GM19099 (cell line): ENCODE data around the gene ERC2.

Experiments used
- POLR2A ChIP-seq: IDR thresholded peaks from 3 replicates; pipeline ENCODE4 v1.6.1; 2011; ENCODE audit warnings: low read depth; ENCODE audit not compliant: insufficient read length; ENCODE audit errors: extremely low read depth

ERC2 gene

DNA sequence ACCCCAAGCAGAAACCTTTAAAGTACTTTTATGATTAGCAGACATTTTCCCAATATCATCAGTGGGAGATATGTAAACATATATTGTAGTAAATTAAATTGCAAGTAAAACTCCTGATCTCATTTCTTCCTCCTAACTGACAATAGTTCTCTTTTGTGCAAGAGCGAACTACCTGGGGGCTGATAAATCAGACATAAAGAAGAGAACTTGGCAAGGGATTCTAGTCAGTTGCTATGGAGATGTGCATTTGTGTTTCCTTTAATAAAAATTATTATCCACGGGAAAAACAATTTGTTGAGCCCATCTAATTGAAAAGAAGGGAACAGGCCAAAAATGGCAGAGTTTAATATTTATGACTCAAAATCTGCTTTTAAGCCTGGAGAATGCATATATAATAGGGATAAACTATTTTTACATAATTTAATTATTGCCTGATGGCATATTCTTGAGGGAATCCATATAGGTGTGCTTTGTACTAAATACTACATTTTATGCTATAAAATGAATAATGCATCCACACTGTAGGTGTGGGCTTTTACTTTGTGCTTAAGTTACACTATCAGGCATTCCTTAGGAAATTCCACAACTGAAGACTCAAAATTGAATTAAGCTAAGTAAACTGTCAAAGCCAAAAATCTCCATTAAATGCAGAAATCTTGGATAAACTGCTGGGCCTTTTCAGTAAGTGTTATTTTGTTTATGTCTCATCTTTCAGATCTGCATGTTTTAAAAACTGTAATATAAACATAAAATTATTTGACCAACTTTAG is 258.1 kb downstream of the ERC2 start:
- TF ChIP-seq POLR2A: no peak

DNA sequence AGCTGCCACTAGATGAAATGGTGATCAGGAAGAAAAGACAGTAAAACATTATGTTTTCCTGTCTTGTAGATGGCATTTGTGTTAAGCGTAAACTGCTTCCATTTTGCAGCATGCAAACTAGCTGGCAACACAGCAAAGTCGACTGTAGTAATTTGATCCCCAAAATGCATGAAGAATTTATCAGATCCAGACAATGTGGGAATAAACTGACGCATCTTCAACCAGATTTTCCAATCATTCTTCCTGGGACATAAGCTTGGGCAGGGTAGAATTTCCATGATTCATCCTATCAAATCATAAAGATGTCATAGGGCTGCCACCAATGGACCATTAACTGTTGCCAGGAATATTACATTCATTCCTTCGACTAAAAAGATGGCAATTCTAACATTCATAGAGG is 260.3 kb downstream of the ERC2 start:
- TF ChIP-seq POLR2A: no peak

DNA sequence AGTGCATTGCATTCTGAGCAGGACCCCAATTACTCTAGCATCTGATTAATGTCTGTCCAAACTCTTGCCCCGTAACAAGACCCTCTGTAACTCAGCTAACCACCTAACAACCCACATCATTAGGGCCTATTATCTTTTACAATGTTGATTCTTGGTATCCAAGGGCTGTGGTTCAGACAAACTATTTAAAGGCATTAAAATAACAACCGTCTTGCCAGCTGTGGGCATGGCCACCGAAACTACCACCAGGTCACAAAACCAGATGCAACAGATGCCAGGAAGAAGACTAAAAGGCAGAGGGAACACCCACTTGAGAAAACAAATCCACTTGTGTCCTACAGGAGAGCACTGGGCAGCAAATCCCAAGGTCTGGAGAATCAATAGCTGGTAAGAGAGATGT is 262.9 kb downstream of the ERC2 start:
- no peak for TF ChIP-seq POLR2A

DNA sequence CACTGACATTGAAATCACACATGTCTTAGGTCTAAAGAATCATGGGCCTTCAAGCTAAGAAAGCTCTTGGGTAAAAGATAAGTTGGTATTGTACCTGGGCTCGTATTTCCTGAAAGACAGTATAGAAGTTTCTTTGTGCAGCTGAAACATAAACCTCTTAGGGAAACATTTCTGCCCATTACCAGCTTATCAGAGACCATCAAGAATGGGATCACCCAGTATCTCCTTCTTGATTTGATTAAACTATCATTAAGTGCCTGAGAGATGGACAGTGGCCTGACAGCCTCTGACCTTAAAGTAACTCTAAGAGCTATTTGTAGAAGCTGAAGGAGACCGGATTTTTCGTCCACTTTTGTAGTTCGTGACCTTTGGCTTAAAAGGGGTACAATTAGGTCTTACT is 265.3 kb downstream of the ERC2 start:
- no peak for TF ChIP-seq POLR2A

DNA sequence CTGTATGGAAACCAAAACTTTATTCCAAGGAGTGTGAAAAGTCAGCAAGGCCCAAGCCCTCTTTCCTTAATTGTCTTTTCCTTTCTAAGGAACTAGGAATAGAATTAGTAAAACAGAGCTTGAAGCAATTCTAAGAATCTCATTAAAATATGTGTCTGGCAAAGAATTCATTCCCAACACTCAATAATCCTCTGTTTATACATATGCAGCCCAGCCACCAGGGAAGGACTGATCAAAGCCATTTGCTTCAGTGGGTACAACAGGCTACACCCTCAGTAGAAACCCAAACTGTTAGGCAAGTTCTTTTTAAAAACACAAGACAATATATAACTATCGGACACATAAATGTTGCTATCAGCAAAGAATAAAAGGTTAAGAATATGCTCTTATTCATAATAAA is 266.9 kb downstream of the ERC2 start:
- TF ChIP-seq POLR2A: no peak

DNA sequence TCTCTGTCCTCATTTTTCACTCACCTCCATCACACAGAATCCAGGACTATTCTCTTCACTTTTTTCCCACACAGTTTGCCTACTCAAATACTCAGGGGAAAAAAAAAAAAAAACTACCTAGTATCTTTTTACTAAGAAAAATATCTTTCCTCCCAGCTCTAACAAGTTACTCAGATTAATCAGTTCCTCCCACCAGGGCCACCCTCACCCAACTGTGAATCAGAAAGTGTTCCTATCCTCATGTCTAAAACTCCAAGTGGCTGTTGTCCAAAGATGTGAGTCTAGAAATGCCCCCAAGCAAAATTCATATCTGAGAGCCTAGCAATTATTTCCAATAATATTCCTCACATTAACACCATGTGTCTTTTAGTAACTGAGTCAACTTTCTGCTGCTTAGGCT is 268.0 kb downstream of the ERC2 start:
- no peak for TF ChIP-seq POLR2A

DNA sequence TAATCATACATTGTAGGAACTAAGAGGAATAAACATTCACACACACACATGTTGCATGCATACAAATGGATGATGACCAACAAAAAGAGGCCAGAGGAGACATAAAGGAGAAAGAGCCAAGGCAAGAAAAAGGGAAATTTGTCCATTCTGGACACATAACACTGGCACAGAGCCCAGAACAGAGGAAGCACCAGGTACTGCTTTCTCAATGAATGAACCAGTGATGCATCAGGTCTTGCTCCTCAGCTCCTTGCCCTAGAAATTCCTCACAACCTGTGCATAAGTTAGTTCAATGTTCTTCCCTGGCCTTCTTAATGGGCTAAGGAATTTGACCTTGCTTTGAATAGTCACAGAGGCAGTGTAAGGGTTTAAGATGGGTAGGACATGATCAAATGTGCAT is 270.3 kb downstream of the ERC2 start:
- TF ChIP-seq POLR2A: no peak

DNA sequence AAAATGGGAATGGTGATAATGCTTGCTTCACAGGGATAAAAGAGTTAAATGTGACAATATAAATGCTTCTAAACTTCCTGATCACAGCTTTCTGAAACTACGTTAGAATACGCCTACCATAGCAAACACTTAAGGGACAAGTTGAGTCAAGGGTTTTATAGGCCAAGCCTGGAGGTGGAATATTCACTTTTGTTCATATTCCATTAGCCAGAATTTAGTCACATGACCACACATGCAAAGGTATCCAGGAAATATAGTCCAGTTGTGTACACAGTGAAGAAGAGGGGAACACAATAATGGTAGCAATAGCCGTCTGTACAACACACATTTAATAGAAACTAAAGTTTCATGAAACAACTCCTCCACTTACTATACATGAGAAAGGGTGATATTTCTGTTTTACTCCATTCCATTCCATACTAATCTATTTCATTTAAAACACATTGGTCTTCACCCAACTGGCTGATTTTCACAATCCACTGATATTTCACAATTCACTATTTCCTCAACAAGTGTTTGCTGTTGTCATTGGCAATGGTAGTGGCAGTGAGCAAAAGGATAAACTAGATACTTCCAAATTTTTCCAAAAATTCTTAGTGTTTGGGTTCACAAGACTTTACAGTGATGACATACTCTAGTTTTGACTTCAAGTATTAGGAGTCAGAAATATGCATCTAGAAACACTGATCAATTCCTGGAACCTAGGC is 270.9 kb downstream of the ERC2 start:
- no peak for TF ChIP-seq POLR2A

DNA sequence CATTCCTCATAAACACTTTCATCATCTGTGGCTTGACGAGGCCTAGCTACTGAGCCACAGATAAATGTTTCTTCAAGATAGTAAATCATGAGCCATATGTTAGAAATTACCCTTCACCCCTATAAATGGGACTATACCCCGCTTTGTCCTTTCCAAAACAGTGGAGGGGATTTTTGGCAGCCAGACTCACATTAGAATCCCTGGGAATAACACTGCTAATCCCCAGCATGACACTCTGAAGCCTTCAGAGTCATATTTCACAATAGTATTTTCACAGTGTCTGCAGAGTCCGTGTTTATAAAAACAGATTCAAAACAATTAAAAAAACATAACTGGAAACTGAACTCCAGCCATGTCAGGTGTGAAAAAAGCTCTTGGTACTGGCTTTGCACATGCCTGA is 271.6 kb downstream of the ERC2 start:
- no peak for TF ChIP-seq POLR2A

DNA sequence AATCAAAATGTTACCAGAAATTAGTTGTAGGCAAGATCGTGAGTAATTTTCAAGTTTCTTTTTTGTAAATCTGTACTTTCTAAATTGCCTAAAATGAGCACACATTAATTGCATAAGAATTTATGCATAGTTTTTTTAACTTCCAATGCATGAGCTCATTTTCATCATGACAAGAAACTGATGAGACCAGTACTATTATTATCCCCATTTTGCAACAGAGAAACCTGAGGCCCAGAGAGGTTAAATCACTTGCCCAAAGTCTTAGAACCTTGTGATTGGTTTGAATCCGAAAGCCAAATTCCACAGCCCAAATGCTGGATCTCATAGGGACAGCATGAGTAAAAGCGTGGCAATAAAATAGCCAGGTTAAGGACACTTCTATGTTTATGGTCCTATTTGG is 274.7 kb downstream of the ERC2 start:
- no peak for TF ChIP-seq POLR2A

DNA sequence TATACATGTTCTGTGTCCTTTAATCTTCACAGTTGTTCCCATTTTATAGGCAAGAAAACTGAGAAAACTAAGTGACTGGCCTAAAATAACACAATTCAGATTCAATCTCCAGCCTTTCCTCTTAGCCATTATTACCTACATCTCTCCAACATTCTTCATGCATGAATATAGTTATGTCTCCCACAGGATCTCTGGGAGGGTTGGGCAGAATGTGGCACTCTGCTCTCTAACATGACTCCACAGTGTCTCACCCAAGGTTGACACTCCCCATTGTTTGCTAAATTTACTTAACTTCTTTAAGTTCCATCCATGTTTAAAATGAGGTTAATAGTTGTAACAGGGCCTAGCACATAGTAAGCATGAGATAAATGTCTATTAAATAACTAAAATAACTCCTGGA is 276.3 kb downstream of the ERC2 start:
- TF ChIP-seq POLR2A: no peak

DNA sequence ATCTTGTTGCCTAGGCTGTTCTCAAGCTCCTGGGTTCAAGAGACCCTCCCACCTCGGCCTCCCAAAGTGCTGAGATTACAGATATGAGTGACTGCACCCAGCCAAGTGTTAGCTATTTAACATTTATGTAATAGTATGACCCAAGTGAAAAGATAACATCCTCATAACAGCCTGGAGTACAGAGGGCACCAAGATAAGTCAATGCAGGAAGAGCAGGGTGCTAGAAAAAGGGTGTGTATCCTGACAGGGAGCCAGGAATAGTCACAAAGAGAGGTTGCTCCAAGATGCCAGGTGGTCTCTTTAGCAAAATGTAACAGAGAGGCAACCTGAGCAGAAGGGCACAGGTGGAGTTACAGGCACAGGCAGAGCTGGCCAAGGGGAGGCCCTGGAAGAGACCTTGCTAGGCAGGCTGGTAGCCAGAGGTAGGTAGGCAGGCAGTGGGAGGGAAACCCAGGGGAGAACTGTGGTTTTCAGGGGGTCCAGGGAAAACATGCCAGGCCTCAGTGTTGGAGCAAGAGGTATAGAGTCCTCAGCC is 277.4 kb downstream of the ERC2 start:
- no peak for TF ChIP-seq POLR2A

DNA sequence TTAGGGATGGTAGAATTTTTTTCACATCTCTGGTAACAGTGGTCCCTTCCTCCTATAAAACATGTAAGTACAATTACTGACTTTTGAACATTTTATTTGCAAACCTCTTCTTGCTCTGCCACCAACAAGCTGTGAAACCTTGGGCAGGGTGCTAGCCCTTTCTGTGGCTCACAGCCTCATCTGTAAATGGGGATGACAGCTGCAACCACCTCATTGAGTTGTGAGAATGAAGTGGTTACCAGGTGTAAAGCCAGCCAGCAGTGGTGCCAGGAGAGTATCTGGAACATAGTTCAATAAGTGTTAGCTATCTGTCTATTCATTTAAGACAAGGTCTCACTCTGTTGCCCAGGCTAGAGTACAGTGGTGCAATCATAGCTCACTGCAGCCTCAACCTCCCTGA is 278.1 kb downstream of the ERC2 start:
- TF ChIP-seq POLR2A: no peak

DNA sequence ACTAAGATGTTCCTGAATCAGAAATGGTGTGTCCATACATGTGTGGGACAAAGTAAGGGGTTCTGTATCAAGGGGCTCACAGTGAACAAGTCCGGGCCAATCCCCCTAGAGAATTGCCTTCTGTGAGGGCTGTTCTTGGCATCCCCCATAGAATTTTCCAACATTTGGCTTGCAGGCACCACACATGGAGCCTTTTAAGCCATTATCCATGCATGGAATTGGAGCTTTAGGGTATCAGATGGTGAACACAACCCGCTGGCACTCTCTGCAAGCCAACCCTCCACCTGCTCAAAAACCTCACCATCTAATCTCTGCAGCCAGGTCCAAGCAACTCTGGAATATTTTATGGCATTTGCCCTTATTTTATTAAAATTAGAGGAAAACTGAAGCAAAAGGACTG is 278.7 kb downstream of the ERC2 start:
- TF ChIP-seq POLR2A: no peak

DNA sequence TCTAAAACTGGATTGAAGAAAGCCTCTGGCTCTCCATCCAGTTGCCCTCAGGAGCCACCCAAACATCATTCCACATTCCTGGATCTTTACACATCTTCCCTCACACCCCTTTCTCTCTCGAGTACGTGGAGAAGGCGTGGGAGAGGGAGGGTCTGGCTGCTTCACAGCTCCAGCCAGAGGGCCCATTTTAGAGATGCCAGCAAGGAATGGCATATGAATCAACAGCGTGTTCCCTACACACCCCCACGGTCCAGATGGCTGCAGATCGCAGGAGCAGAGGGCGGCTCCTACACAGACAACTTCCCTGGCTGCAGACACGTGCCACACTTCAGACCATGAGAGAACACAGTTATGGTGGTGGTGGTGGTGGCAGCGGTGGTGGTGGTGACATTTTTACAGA is 280.1 kb downstream of the ERC2 start:
- TF ChIP-seq POLR2A: no peak

DNA sequence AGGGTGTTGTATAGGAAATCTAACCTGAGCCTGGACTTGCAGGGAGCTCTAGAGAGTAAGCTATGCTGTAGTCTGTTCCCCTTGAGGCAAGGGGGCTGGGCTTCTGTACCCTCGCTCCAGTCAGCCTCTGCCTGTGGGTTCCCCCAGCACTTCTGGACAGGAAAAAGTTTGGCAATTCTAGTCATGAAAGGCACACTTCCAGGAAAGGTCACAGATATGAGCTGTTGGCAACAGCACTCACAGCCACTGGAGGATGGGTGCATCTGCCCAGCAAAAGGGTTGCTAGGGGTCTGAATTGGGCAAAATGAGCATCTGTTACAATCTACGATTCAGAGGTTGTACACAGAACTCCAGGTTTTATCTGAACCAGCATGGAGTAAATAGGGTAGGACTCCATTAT is 281.2 kb downstream of the ERC2 start:
- no peak for TF ChIP-seq POLR2A

DNA sequence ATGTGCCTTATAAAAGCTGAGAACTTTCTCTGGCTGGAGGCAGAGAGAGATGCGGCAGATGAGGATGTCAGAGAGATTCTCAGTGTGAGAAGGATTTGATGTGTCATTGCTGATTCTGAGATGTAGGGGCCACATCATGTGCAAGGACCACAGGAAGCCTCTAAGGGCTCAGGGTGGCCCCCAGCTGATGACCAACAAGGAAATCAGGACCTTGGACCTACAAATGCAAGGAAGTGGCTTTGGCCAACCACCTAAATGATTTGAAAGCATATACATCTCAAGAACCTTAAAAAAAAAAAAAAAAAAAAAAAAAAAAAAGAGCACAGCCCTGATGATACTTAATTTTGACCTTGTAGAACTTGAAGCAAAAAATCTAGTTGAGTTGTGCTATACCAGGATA is 282.4 kb downstream of the ERC2 start:
- TF ChIP-seq POLR2A: no peak

DNA sequence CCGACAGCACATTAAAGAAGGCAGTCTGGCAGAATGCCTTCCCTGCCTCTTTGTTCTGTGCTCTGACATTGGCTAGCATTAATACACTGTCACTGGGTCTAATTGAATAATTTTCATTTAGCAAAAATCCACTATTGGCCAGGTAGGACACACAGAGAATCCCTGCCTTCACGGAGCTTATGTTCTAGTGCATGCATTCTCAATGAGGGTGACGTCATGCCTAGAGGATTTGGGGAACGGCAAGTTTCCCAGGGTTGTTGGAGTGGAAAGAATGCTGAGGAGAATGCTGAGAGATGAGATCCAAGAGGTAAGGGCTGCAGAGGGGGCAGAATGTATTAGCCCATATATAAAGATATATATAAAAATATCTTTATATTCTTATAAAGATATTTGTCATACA is 284.7 kb downstream of the ERC2 start:
- no peak for TF ChIP-seq POLR2A
